ENCODE results near the gene CAMTA1.

CAMTA1 gene

GRCh38 chr1:7497107-7497637, 711.9 kb downstream of the CAMTA1 start:
- H3K9ac ChIP-seq, result peak overlapping the region in 5 of 11 experiments; percentile 3 to 54 (median 32); a peak in 7 of 22 replicates
- H3K4me2 ChIP-seq, result peak overlapping the region; percentile 32 to 94 (median 78); a peak in 21 of 22 replicates
- H3K36me3 ChIP-seq, result no peaks in the 10 kb centered on the region
- H3K27ac ChIP-seq, result peak overlapping the region in 2 of 11 experiments; percentile 4 to 32; a peak in 2 of 22 replicates
- peak overlapping the region in 1 of 10 experiments; percentile 32; a peak in 1 of 20 replicates for H3K4me3 ChIP-seq
- no peaks in the 10 kb centered on the region for H3K9me3 ChIP-seq (replicated peaks in 1 of 11)
- no peak for TF ChIP-seq Cebpa-rat (IDR thresholded peaks at IDR 0.05)
- H4K20me1 ChIP-seq, result peaks cover 0 to 20% (median 6%) of the 10 kb centered on the region in 11 experiments; a peak in 7 of 22 replicates
- peaks cover 0 to 38% (median 0%) of the 10 kb centered on the region in 11 experiments; a peak in 7 of 22 replicates for H3K27me3 ChIP-seq
- H3K4me1 ChIP-seq, result peaks cover 39 to 93% (median 88%) of the 10 kb centered on the region in 10 experiments

- Histone ChIP-seq H3K4me3 (no peak overlapping the region), H3K9me3 (replicated peaks in 1 of 11) (no peaks in the 10 kb centered on the region), H3K36me3 (no peaks in the 10 kb centered on the region), H3K9ac (peak overlapping the region in 4 of 11 experiments; percentile 10 to 55 (median 29); a peak in 7 of 22 replicates), H3K27me3 (peaks cover 0 to 18% (median 0%) of the 10 kb centered on the region in 11 experiments; a peak in 7 of 22 replicates), H3K27ac (peak overlapping the region in 3 of 11 experiments; percentile 42 to 48 (median 44); a peak in 5 of 22 replicates), H4K20me1 (peaks cover 0 to 21% (median 6%) of the 10 kb centered on the region in 11 experiments; a peak in 8 of 22 replicates), H3K4me2 (peak overlapping the region; percentile 56 to 93 (median 78)), H3K4me1 (peaks cover 38 to 100% (median 96%) of the 10 kb centered on the region in 10 experiments)
- no peak for TF ChIP-seq Cebpa-rat (IDR thresholded peaks at IDR 0.05)
Measured at GRCh38 chr1:7500381-7501083, 715.3 kb downstream of the CAMTA1 start.

GRCh38 chr1:7501084-7501491, 715.8 kb downstream of the CAMTA1 start:
- TF ChIP-seq Cebpa-rat (IDR thresholded peaks at IDR 0.05), result no peak
- Histone ChIP-seq H3K27me3 (peaks cover 0 to 12% (median 0%) of the 10 kb centered on the region in 11 experiments; a peak in 5 of 22 replicates), H3K9me3 (replicated peaks in 1 of 11) (no peaks in the 10 kb centered on the region), H3K27ac (peak overlapping the region in 3 of 11 experiments; percentile 42 to 48 (median 44); a peak in 5 of 22 replicates), H3K4me2 (peak overlapping the region; percentile 56 to 93 (median 78)), H3K4me3 (no peak overlapping the region), H3K9ac (peak overlapping the region in 2 of 11 experiments; percentile 10 to 33; a peak in 4 of 22 replicates), H3K4me1 (peaks cover 38 to 100% (median 96%) of the 10 kb centered on the region in 10 experiments), H3K36me3 (no peaks in the 10 kb centered on the region), H4K20me1 (peaks cover 0 to 23% (median 6%) of the 10 kb centered on the region in 11 experiments; a peak in 8 of 22 replicates)

- Histone ChIP-seq H3K36me3 (no peaks in the 10 kb centered on the region), H3K27me3 (0 out of 22 replicates have a peak, but pooled peaks cover 0 to 4% (median 0%) of the 10 kb centered on the region in 11 experiments), H3K4me1 (peaks cover 31 to 100% (median 94%) of the 10 kb centered on the region in 10 experiments), H3K9ac (no peak overlapping the region), H3K4me2 (peak overlapping the region; percentile 4 to 93 (median 78); a peak in 17 of 22 replicates), H3K27ac (no peak overlapping the region), H4K20me1 (peaks cover 0 to 23% (median 6%) of the 10 kb centered on the region in 11 experiments; a peak in 8 of 22 replicates), H3K9me3 (replicated peaks in 1 of 11) (no peaks in the 10 kb centered on the region), H3K4me3 (no peak overlapping the region)
- TF ChIP-seq Cebpa-rat (IDR thresholded peaks at IDR 0.05), result no peak
Measured at GRCh38 chr1:7501723-7502603, 716.7 kb downstream of the CAMTA1 start.

- Histone ChIP-seq H4K20me1 (peaks cover 0 to 23% (median 6%) of the 10 kb centered on the region in 11 experiments; a peak in 8 of 22 replicates), H3K9ac (peak overlapping the region in 1 of 11 experiments; percentile 6; a peak in 1 of 22 replicates), H3K4me2 (peak overlapping the region in 10 of 11 experiments; percentile 5 to 93 (median 81); a peak in 19 of 22 replicates), H3K4me1 (peaks cover 27 to 99% (median 91%) of the 10 kb centered on the region in 10 experiments), H3K27ac (peak overlapping the region in 2 of 11 experiments; percentile 18 to 30; a peak in 2 of 22 replicates), H3K4me3 (no peak overlapping the region), H3K36me3 (no peaks in the 10 kb centered on the region), H3K27me3 (no peaks in the 10 kb centered on the region), H3K9me3 (replicated peaks in 1 of 11) (no peaks in the 10 kb centered on the region)
- TF ChIP-seq Cebpa-rat (IDR thresholded peaks at IDR 0.05), result no peak
Measured at GRCh38 chr1:7503691-7504437, 718.6 kb downstream of the CAMTA1 start.

- H3K27ac ChIP-seq, result peak overlapping the region in 2 of 11 experiments; percentile 18 to 30; a peak in 2 of 22 replicates
- H3K36me3 ChIP-seq, result no peaks in the 10 kb centered on the region
- no peak overlapping the region for H3K4me3 ChIP-seq
- H3K4me1 ChIP-seq, result peaks cover 27 to 99% (median 91%) of the 10 kb centered on the region in 10 experiments
- no peak for TF ChIP-seq Cebpa-rat (IDR thresholded peaks at IDR 0.05)
- peak overlapping the region in 10 of 11 experiments; percentile 5 to 93 (median 81); a peak in 19 of 22 replicates for H3K4me2 ChIP-seq
- H3K27me3 ChIP-seq, result no peaks in the 10 kb centered on the region
- no peaks in the 10 kb centered on the region for H3K9me3 ChIP-seq (replicated peaks in 1 of 11)
- peaks cover 0 to 23% (median 6%) of the 10 kb centered on the region in 11 experiments; a peak in 8 of 22 replicates for H4K20me1 ChIP-seq
- H3K9ac ChIP-seq, result no peak overlapping the region
Measured at GRCh38 chr1:7504438-7504720, 719.1 kb downstream of the CAMTA1 start.

- Histone ChIP-seq H3K9ac (0 out of 22 replicates have a peak overlapping the region, but pooled peaks of 2 of the 11 experiments have one; percentile 11 to 18), H3K4me2 (peak overlapping the region; percentile 43 to 93 (median 79)), H3K4me3 (no peak overlapping the region), H3K36me3 (no peaks in the 10 kb centered on the region), H3K27ac (peak overlapping the region in 2 of 11 experiments; percentile 1 to 21; a peak in 1 of 22 replicates), H3K9me3 (replicated peaks in 1 of 11) (no peaks in the 10 kb centered on the region), H4K20me1 (peaks cover 0 to 23% (median 6%) of the 10 kb centered on the region in 11 experiments; a peak in 8 of 22 replicates), H3K27me3 (no peaks in the 10 kb centered on the region), H3K4me1 (peaks cover 24 to 99% (median 86%) of the 10 kb centered on the region in 10 experiments)
- TF ChIP-seq Cebpa-rat (IDR thresholded peaks at IDR 0.05), result no peak
Measured at GRCh38 chr1:7505094-7505770, 720.0 kb downstream of the CAMTA1 start.

Data from BLaER1 treated with 17β-estradiol and CSF1 and Interleukin-3, amounts not matched to agents 10 nM and 100 nM (cell line).